ENCODE measurements around the gene OCSTAMP.
A peak's percentile ranks its signal among the peaks of the same experiment; 100 is the strongest.

The OCSTAMP gene

GRCh38 chr20:46550461-46550860 lies at the start of gene OCSTAMP:
TSS of gene OCSTAMP (minus strand) at chr20:46550654. CDS start at chr20:46550560, 94 bp downstream.
- no peak for DNase-seq

- no peak for DNase-seq
These were observed 49.0 kb upstream of the OCSTAMP start for GRCh38 chr20:46599227-46599987.

- no peak for DNase-seq
These were observed 45.5 kb upstream of the OCSTAMP start for GRCh38 chr20:46595933-46596332.

GRCh38 chr20:46594725-46595124 lies 44.3 kb upstream of the OCSTAMP start:
- DNase-seq = no peak

- peak; percentile 28 for DNase-seq
These were observed 42.3 kb upstream of the OCSTAMP start for GRCh38 chr20:46592580-46593362.

GRCh38 chr20:46590443-46590842 lies 40.0 kb upstream of the OCSTAMP start:
- no peak for DNase-seq

- no peak for DNase-seq
These were observed 38.4 kb upstream of the OCSTAMP start for GRCh38 chr20:46588532-46589511.

GRCh38 chr20:46587986-46588385 lies 37.5 kb upstream of the OCSTAMP start:
- no peak for DNase-seq

GRCh38 chr20:46586724-46587123 lies 36.3 kb upstream of the OCSTAMP start:
- no peak for DNase-seq

GRCh38 chr20:46584508-46584907 lies 34.1 kb upstream of the OCSTAMP start:
- DNase-seq = no peak

GRCh38 chr20:46583411-46584214 lies 33.2 kb upstream of the OCSTAMP start:
- DNase-seq = no peak

- DNase-seq = no peak
These were observed 32.2 kb upstream of the OCSTAMP start for GRCh38 chr20:46582648-46583047.

- no peak for DNase-seq
These were observed 30.9 kb upstream of the OCSTAMP start for GRCh38 chr20:46581391-46581790.

GRCh38 chr20:46580613-46581205 lies 30.3 kb upstream of the OCSTAMP start:
- DNase-seq = no peak

- DNase-seq = no peak
These were observed 28.3 kb upstream of the OCSTAMP start for GRCh38 chr20:46578745-46579144.

- DNase-seq = no peak
These were observed 26.4 kb upstream of the OCSTAMP start for GRCh38 chr20:46576774-46577395.

- no peak for DNase-seq
These were observed 25.5 kb upstream of the OCSTAMP start for GRCh38 chr20:46575937-46576461.

GRCh38 chr20:46575394-46575793 lies 24.9 kb upstream of the OCSTAMP start:
- DNase-seq = no peak

- no peak for DNase-seq
These were observed 23.5 kb upstream of the OCSTAMP start for GRCh38 chr20:46573788-46574584.

GRCh38 chr20:46573234-46573633 lies 22.8 kb upstream of the OCSTAMP start:
- DNase-seq = no peak
